Sigmoid colon (tissue), 7 donors: ENCODE measurements around the gene GEMIN4. TPM values are rescaled to one million over a fixed set of nuclear protein-coding genes. Genes with fewer than 3 reads are reported as not detected.

ENCODE experiments used
- DNase-seq: peaks from one replicate; pipeline ENCODE4 v3.0.0-alpha.2; 2019
- H3K27ac ChIP-seq, 4 donors: fragments of 200-600 bp; sonication (generic); one replicate each; pipeline ENCODE4 v1.5.1; 2016 to 2019; ENCODE audit warnings: mild to moderate bottlenecking in 1 of 4
- H3K27me3 ChIP-seq, 3 donors: fragments of 200-600 bp; sonication (generic); one replicate each; pipeline ENCODE4 v1.5.1; 2019; ENCODE audit warnings: mild to moderate bottlenecking in 1 of 3
- H3K36me3 ChIP-seq, 4 donors: fragments of 200-600 bp; sonication (generic); one replicate each; pipeline ENCODE4 v1.5.1; 2016 to 2019
- H3K4me1 ChIP-seq, 4 donors: fragments of 200-600 bp; sonication (generic); one replicate each; pipeline ENCODE4 v1.5.1; 2017 to 2019
- H3K4me3 ChIP-seq, 4 donors: fragments of 200-600 bp; sonication (generic); one replicate each; pipeline ENCODE4 v1.5.1; 2017 to 2019; ENCODE audit warnings: mild to moderate bottlenecking in 2 of 4, moderate library complexity in 1 of 4
- H3K9me3 ChIP-seq, 4 donors: fragments of 200-600 bp in 3 of 4; sonication (generic) in 3 of 4; one replicate each; pipeline versions ENCODE4 v1.5.1 to v1.6.1; 2013 to 2019
- CTCF ChIP-seq, 4 experiments: fragments of 450-650 bp in 3 of 4; fragments of 200-600 bp in 1 of 4; IDR thresholded peaks; one replicate each; pipeline ENCODE4 v1.5.1; 2016 to 2019; ENCODE audit warnings: antibody characterized with exemption in 4 of 4, mild to moderate bottlenecking in 3 of 4, moderate library complexity in 2 of 4
- EP300 ChIP-seq, 4 donors: sonication (generic); formaldehyde crosslinking; IDR thresholded peaks; one replicate each; pipeline ENCODE4 v1.6.1; 2017; ENCODE audit warnings: antibody characterized with exemption in 4 of 4
- POLR2A ChIP-seq, 2 donors: fragments of 450-650 bp; IDR thresholded peaks; one replicate each; pipeline ENCODE4 v1.6.1; 2016; ENCODE audit warnings: antibody characterized with exemption in 2 of 2, mild to moderate bottlenecking in 2 of 2, moderate library complexity in 2 of 2
- POLR2AphosphoS5 ChIP-seq, 4 donors: sonication (generic); formaldehyde crosslinking; IDR thresholded peaks; one replicate each; pipeline ENCODE4 v1.6.1; 2017; ENCODE audit warnings: antibody characterized with exemption in 4 of 4
- WGBS, 2 donors: extraction: QIAGEN DNeasy Blood & Tissue Kit; methylation state at CpG; one replicate each; pipeline ENCODE4 v1.1.7; 2013; 5-methylcytosine and 5-hydroxymethylcytosine counted together
- intact Hi-C: fragments of 100-400 bp; cut with DNase I; formaldehyde crosslinking; loops from one replicate; pipeline ENCODE4 v1.15.1; 2023
- polyA plus RNA-seq, 3 donors: library from polyadenylated mRNA; stranded (reverse); fragments of 200-250 nt; gene quantifications; one replicate each; pipeline ENCODE4 v1.2.3, GENCODE V29; 2013
- total RNA-seq, 4 donors: library from RNA; depleted of rRNA; stranded (reverse); fragments of >200 nt; gene quantifications; one replicate each; pipeline ENCODE4 v1.1.0, GENCODE V29; 2016
- donor health status: healthy with polysubstance abuse.
- donor health status: Bipolar disorder and iron deficiency.
- donor health status: healthy.

Gene GEMIN4
- total and polyA plus RNA-seq, 7 donors, result 3.0 to 19.4 (median 14.0) TPM

- 85 to 95% methylated on average over 2 of the region's 2 CpGs for WGBS, 2 donors
- Histone ChIP-seq H3K9me3 (no peaks in the 10 kb centered on the region), H3K27ac (no peak overlapping the region), H3K4me1 (peaks cover 0 to 27% (median 8%) of the 10 kb centered on the region in 4 donors), H3K27me3 (no peaks in the 10 kb centered on the region), H3K4me3 (no peak overlapping the region), H3K36me3 (peaks cover 0 to 60% (median 12%) of the 10 kb centered on the region in 4 donors)
- no peak for DNase-seq
- intact Hi-C loops, result no loop called here
- no peak for TF ChIP-seq POLR2AphosphoS5 (IDR thresholded peaks at IDR 0.05)
- TF ChIP-seq EP300 (IDR thresholded peaks at IDR 0.05), result no peak
- TF ChIP-seq CTCF (IDR thresholded peaks at IDR 0.05), result no peak
- no peak for TF ChIP-seq POLR2A (IDR thresholded peaks at IDR 0.05)
These were observed 55.7 kb downstream of the GEMIN4 start for GRCh38 chr17:696369-696768.

Other genes starting within 250 kb of the GEMIN4 start
- gene VPS53, start 37.4 kb downstream of the GEMIN4 start, total RNA-seq, result 10 to 100 TPM; 15.3 to 28.5 (median 23.5) TPM
- 10 to 100 TPM in 2 of 3 donors, 1 to 10 TPM in 1; 4.6 to 20.8 (median 10.2) TPM for gene VPS53, start 37.4 kb downstream of the GEMIN4 start, polyA plus RNA-seq
- gene TLCD3A, start 19.7 kb downstream of the GEMIN4 start, total RNA-seq, result 1 to 10 TPM; 2.6 to 9.4 (median 3.5) TPM
- 10 to 100 TPM in 1 of 3 donors, 1 to 10 TPM in 2; 1.8 to 10.3 (median 4.8) TPM for gene TLCD3A, start 19.7 kb downstream of the GEMIN4 start, polyA plus RNA-seq
- gene GLOD4, start 30.0 kb upstream of the GEMIN4 start, total RNA-seq, result 10 to 100 TPM; 28.8 to 42.7 (median 35.7) TPM
- gene GLOD4, start 30.0 kb upstream of the GEMIN4 start, polyA plus RNA-seq, result 10 to 100 TPM; 56.1 to 85.5 (median 79.3) TPM
- 10 to 100 TPM; 11.0 to 22.4 (median 18.0) TPM for gene MRM3, start 30.1 kb upstream of the GEMIN4 start, total RNA-seq
- gene MRM3, start 30.1 kb upstream of the GEMIN4 start, polyA plus RNA-seq, result 10 to 100 TPM; 10.4 to 17.4 (median 11.4) TPM
- 10 to 100 TPM; 50.4 to 75.9 (median 67.1) TPM for gene NXN, start 227.5 kb upstream of the GEMIN4 start, total RNA-seq
- 10 to 100 TPM in 1 of 3 donors, 1 to 10 TPM in 2; 1.4 to 11.5 (median 8.4) TPM for gene NXN, start 227.5 kb upstream of the GEMIN4 start, polyA plus RNA-seq
- gene TIMM22, start 244.9 kb upstream of the GEMIN4 start, total RNA-seq, result 10 to 100 TPM in 3 of 4 donors, 1 to 10 TPM in 1; 8.0 to 13.6 (median 11.0) TPM
- gene TIMM22, start 244.9 kb upstream of the GEMIN4 start, polyA plus RNA-seq, result 1 to 10 TPM; 6.0 to 9.2 (median 8.1) TPM